Measurements from ENCODE around the gene MAOB.

MAOB gene

GRCh38 chrX:43860646-43861370 lies 21.4 kb downstream of the MAOB start:
- no peak for DNase-seq

- no peak for DNase-seq
These were observed 28.9 kb downstream of the MAOB start for GRCh38 chrX:43853225-43853828.

GRCh38 chrX:43850629-43851028 lies 31.6 kb downstream of the MAOB start:
- DNase-seq: no peak

GRCh38 chrX:43849173-43849572 lies 33.1 kb downstream of the MAOB start:
- DNase-seq: no peak

GRCh38 chrX:43847352-43847751 lies 34.9 kb downstream of the MAOB start:
- no peak for DNase-seq

GRCh38 chrX:43846558-43846957 lies 35.7 kb downstream of the MAOB start:
- DNase-seq: no peak

GRCh38 chrX:43845776-43846175 lies 36.5 kb downstream of the MAOB start:
- DNase-seq: no peak

- DNase-seq: no peak
These were observed 42.0 kb downstream of the MAOB start for GRCh38 chrX:43840265-43840664.

GRCh38 chrX:43836435-43837184 lies 45.6 kb downstream of the MAOB start:
- no peak for DNase-seq

- no peak for DNase-seq
These were observed 46.7 kb downstream of the MAOB start for GRCh38 chrX:43835559-43835958.

- no peak for DNase-seq
These were observed 54.5 kb downstream of the MAOB start for GRCh38 chrX:43827791-43828190.

- no peak for DNase-seq
These were observed 60.2 kb downstream of the MAOB start for GRCh38 chrX:43822014-43822413.

- DNase-seq: no peak
These were observed 64.8 kb downstream of the MAOB start for GRCh38 chrX:43817444-43817843.

- DNase-seq: no peak
These were observed 67.0 kb downstream of the MAOB start for GRCh38 chrX:43815209-43815608.

- DNase-seq: no peak
These were observed 68.4 kb downstream of the MAOB start for GRCh38 chrX:43813898-43814297.

GRCh38 chrX:43813319-43813718 lies 68.9 kb downstream of the MAOB start:
- no peak for DNase-seq

GRCh38 chrX:43809463-43809862 lies 72.8 kb downstream of the MAOB start:
- no peak for DNase-seq

GRCh38 chrX:43808231-43808630 lies 74.0 kb downstream of the MAOB start:
- no peak for DNase-seq

- no peak for DNase-seq
These were observed 76.7 kb downstream of the MAOB start for GRCh38 chrX:43805579-43805978.

GRCh38 chrX:43804021-43804420 lies 78.2 kb downstream of the MAOB start:
- no peak for DNase-seq

- DNase-seq: no peak
These were observed 96.2 kb downstream of the MAOB start for GRCh38 chrX:43785930-43786591.

- DNase-seq: no peak
These were observed 124.2 kb downstream of the MAOB start for GRCh38 chrX:43758044-43758443.

GRCh38 chrX:43756076-43756475 lies 126.2 kb downstream of the MAOB start:
- DNase-seq: no peak

- DNase-seq: no peak
These were observed 128.6 kb downstream of the MAOB start for GRCh38 chrX:43753637-43754036.
